ENCODE data around the gene TYMP.

Gene TYMP

GRCh38 chr22:50577697-50577986 lies 47.8 kb upstream of the TYMP start:
- Histone ChIP-seq H3K9ac (ENCODE audit: low read length) (no peak overlapping the region), H3K27ac (ENCODE audit: low read length) (no peak overlapping the region), H4K20me1 (ENCODE audit: insufficient read depth, low read length) (no peaks in the 10 kb centered on the region), H3K36me3 (replicated peaks; ENCODE audit: insufficient read depth, low read length) (no peaks in the 10 kb centered on the region), H3K4me2 (ENCODE audit: low read depth, low read length) (no peak overlapping the region), H3K4me3 (ENCODE audit: low read length) (no peak overlapping the region), H2AFZ (ENCODE audit: low read length) (no peak overlapping the region), H3K27me3 (replicated peaks; ENCODE audit: insufficient read depth, low read length) (no peaks in the 10 kb centered on the region), H3K9me3 (replicated peaks; ENCODE audit: insufficient read depth, low read length) (no peaks in the 10 kb centered on the region), H3K9me2 (replicated peaks; ENCODE audit: insufficient read depth, low read length) (no peaks in the 10 kb centered on the region), H3K79me2 (ENCODE audit: low read length) (peaks cover 11% of the 10 kb centered on the region), H3K4me1 (ENCODE audit: low read length) (0 out of 2 replicates have a peak, but pooled peaks cover 4% of the 10 kb centered on the region), H3F3A (ENCODE audit: insufficient read depth, low read length) (no peaks in the 10 kb centered on the region)
- TF ChIP-seq EZH2phosphoT487 (IDR thresholded peaks at IDR 0.05; ENCODE audit: low read length), result no peak
- no peak for TF ChIP-seq CTCF (IDR thresholded peaks at IDR 0.05; ENCODE audit: low read length)
- no peak for TF ChIP-seq EZH2 (optimal IDR thresholded peaks at IDR 0.05; ENCODE audit: low read depth, low read length)
- DNase-seq, result no peak

- Histone ChIP-seq H3K9me2 (replicated peaks; ENCODE audit: insufficient read depth, low read length) (no peaks in the 10 kb centered on the region), H3K9ac (ENCODE audit: low read length) (no peak overlapping the region), H3K79me2 (ENCODE audit: low read length) (peaks cover 10% of the 10 kb centered on the region), H3K9me3 (replicated peaks; ENCODE audit: insufficient read depth, low read length) (no peaks in the 10 kb centered on the region), H3K27me3 (replicated peaks; ENCODE audit: insufficient read depth, low read length) (no peaks in the 10 kb centered on the region), H3K4me3 (ENCODE audit: low read length) (no peak overlapping the region), H4K20me1 (ENCODE audit: insufficient read depth, low read length) (no peaks in the 10 kb centered on the region), H3K36me3 (replicated peaks; ENCODE audit: insufficient read depth, low read length) (no peaks in the 10 kb centered on the region), H3K27ac (ENCODE audit: low read length) (no peak overlapping the region), H2AFZ (ENCODE audit: low read length) (no peak overlapping the region), H3K4me1 (ENCODE audit: low read length) (0 out of 2 replicates have a peak, but pooled peaks cover 4% of the 10 kb centered on the region), H3K4me2 (ENCODE audit: low read depth, low read length) (no peak overlapping the region), H3F3A (ENCODE audit: insufficient read depth, low read length) (no peaks in the 10 kb centered on the region)
- no peak for DNase-seq
- TF ChIP-seq CTCF (IDR thresholded peaks at IDR 0.05; ENCODE audit: low read length) (no peak), EZH2 (optimal IDR thresholded peaks at IDR 0.05; ENCODE audit: low read depth, low read length) (no peak), EZH2phosphoT487 (IDR thresholded peaks at IDR 0.05; ENCODE audit: low read length) (no peak)
These were observed 47.2 kb upstream of the TYMP start for GRCh38 chr22:50576806-50577696.

GRCh38 chr22:50576070-50576469 lies 46.3 kb upstream of the TYMP start:
- no peaks in the 10 kb centered on the region for H3F3A ChIP-seq (ENCODE audit: insufficient read depth, low read length)
- H3K36me3 ChIP-seq (replicated peaks; ENCODE audit: insufficient read depth, low read length), result no peaks in the 10 kb centered on the region
- no peak overlapping the region for H2AFZ ChIP-seq (ENCODE audit: low read length)
- no peaks in the 10 kb centered on the region for H3K27me3 ChIP-seq (replicated peaks; ENCODE audit: insufficient read depth, low read length)
- TF ChIP-seq EZH2phosphoT487 (IDR thresholded peaks at IDR 0.05; ENCODE audit: low read length) (no peak), CTCF (IDR thresholded peaks at IDR 0.05; ENCODE audit: low read length) (no peak), EZH2 (optimal IDR thresholded peaks at IDR 0.05; ENCODE audit: low read depth, low read length) (no peak)
- no peak overlapping the region for H3K27ac ChIP-seq (ENCODE audit: low read length)
- H3K79me2 ChIP-seq (ENCODE audit: low read length), result peaks cover under 1% of the 10 kb centered on the region
- no peak overlapping the region for H3K4me3 ChIP-seq (ENCODE audit: low read length)
- no peaks in the 10 kb centered on the region for H3K4me1 ChIP-seq (ENCODE audit: low read length)
- no peaks in the 10 kb centered on the region for H3K9me3 ChIP-seq (replicated peaks; ENCODE audit: insufficient read depth, low read length)
- DNase-seq, result no peak
- no peak overlapping the region for H3K9ac ChIP-seq (ENCODE audit: low read length)
- H4K20me1 ChIP-seq (ENCODE audit: insufficient read depth, low read length), result no peaks in the 10 kb centered on the region
- H3K4me2 ChIP-seq (ENCODE audit: low read depth, low read length), result no peak overlapping the region
- no peaks in the 10 kb centered on the region for H3K9me2 ChIP-seq (replicated peaks; ENCODE audit: insufficient read depth, low read length)
